ENCODE data around the gene SYT15.

DNA sequence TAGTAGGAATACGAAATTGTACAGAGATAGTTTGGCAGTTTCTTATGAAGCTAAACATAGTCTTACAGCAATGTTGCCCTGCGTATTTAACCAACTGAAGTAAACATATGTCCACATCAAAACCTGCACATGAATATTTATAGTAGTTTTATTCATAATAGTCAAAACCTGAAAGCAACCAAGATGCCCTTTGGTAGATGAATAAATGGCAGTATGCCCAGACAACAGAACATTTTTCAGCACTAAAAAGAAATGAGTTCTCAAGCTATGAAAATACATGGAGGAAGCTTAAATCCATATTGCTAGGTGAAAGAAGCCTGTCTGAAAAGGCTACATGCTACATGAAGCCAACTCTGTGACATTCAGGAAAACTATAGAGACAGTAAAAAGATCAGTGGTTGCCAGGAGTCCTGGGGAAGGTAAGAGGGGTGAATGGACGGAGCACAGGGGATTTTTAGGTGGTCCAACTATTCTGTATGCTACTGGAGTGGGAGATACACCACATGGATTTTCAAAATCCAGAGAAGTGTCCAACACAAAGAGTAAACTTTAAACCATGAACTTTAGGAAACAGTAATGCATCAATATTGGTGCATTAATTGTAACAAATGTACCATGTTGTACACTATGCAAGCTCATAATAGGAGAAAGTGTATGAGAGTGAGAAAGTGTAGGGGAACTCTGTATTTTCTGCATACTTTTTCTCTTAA, 40.1 kb upstream of the SYT15 start:
- TF ChIP-seq, protein P1, sequence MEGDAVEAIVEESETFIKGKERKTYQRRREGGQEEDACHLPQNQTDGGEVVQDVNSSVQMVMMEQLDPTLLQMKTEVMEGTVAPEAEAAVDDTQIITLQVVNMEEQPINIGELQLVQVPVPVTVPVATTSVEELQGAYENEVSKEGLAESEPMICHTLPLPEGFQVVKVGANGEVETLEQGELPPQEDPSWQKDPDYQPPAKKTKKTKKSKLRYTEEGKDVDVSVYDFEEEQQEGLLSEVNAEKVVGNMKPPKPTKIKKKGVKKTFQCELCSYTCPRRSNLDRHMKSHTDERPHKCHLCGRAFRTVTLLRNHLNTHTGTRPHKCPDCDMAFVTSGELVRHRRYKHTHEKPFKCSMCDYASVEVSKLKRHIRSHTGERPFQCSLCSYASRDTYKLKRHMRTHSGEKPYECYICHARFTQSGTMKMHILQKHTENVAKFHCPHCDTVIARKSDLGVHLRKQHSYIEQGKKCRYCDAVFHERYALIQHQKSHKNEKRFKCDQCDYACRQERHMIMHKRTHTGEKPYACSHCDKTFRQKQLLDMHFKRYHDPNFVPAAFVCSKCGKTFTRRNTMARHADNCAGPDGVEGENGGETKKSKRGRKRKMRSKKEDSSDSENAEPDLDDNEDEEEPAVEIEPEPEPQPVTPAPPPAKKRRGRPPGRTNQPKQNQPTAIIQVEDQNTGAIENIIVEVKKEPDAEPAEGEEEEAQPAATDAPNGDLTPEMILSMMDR (IDR thresholded peaks at IDR 0.05 in 8 of 11, conservative IDR thresholded peaks at IDR 0.05 in 3 of 11) = no peak
- TF ChIP-seq POLR2A (IDR thresholded peaks at IDR 0.05) = no peak
- no peak for TF ChIP-seq POLR2AphosphoS5 (IDR thresholded peaks at IDR 0.05)

Data from spleen (tissue), 7 donors.